SK-N-SH treated with all-trans-retinoic acid at 6 μM for 48 hours (cell line): Measurements from ENCODE around the gene C1orf185.

Experiments used
- GLIS3 ChIP-seq: fragments of 250-450 bp; sonication (Bioruptor Pico); IDR thresholded peaks from 2 replicates; pipeline ENCODE4 v1.5.0; 2020; ENCODE audit warnings: mild to moderate bottlenecking, moderate library complexity
- PPARA ChIP-seq: fragments of 250-450 bp; sonication (Bioruptor Pico); IDR thresholded peaks from 2 replicates; pipeline ENCODE4 v1.5.0; 2020; ENCODE audit warnings: mild to moderate bottlenecking, borderline replicate concordance
- RARB ChIP-seq: fragments of 250-450 bp; sonication (Bioruptor Pico); IDR thresholded peaks from 2 replicates; pipeline ENCODE4 v1.8.0; 2021; ENCODE audit warnings: mild to moderate bottlenecking, moderate library complexity
- ZC3H10 ChIP-seq: fragments of 250-450 bp; sonication (Bioruptor Pico); IDR thresholded peaks from 2 replicates; pipeline ENCODE4 v1.5.1; 2021; ENCODE audit warnings: mild to moderate bottlenecking, moderate library complexity

- no peak for TF ChIP-seq RARB (CRISPR knock-in tag)
- no peak for TF ChIP-seq ZC3H10 (CRISPR knock-in tag)
- no peak for TF ChIP-seq PPARA
- no peak for TF ChIP-seq GLIS3 (CRISPR knock-in tag)
Observed at GRCh38 chr1:51168266-51168845, 66.3 kb downstream of the C1orf185 start.
